PC-9 (cell line): Measurements from ENCODE around the gene ROCK1. TPM values are rescaled to one million over a fixed set of nuclear protein-coding genes. Genes with fewer than 3 reads are reported as not detected.

Experiments
- BruUV-seq: library from RNA; stranded (reverse); fragments of 400-500 nt; replicated peaks from 2 replicates; lab custom pipeline; 2021; lab: Mats Ljungman, UMichigan
- CTCF ChIA-PET: fragments of 300-600 bp; sonication (Branson Sonifier 250); formaldehyde crosslinking; loops from one replicate; lab custom pipeline; 2022; ENCODE audit warnings: antibody characterized with exemption; lab: Charles Lee
- POLR2A ChIA-PET: fragments of 300-600 bp; sonication (Branson Sonifier 250); formaldehyde crosslinking; loops from one replicate; lab custom pipeline; 2022; ENCODE audit warnings: antibody characterized with exemption; ENCODE audit not compliant: unreplicated experiment; lab: Charles Lee
- DNase-seq, 2 experiments: peaks; one replicate each; pipeline versions ENCODE4 v3.0.0 to v3.0.0-alpha.2; 2015 to 2022; ENCODE audit warnings: mixed read lengths in 1 of 2
- H2AFZ ChIP-seq: fragments of 200-600 bp; sonication (generic); 2 replicates; pipeline ENCODE4 v1.8.1; 2017; ENCODE audit warnings: antibody characterized with exemption
- H3F3A ChIP-seq: fragments of 200-600 bp; sonication (generic); 2 replicates; pipeline ENCODE4 v1.8.1; 2017; ENCODE audit warnings: antibody characterized with exemption, mild to moderate bottlenecking, low read depth; ENCODE audit not compliant: insufficient read depth
- H3K27ac ChIP-seq: fragments of 200-600 bp; sonication (generic); 2 replicates; pipeline ENCODE4 v1.6.1; 2016; ENCODE audit warnings: mixed run types
- H3K27me3 ChIP-seq: fragments of 200-600 bp; sonication (generic); 2 replicates; pipeline ENCODE4 v1.6.1; 2016; ENCODE audit warnings: low read depth, mixed run types; ENCODE audit not compliant: insufficient read depth
- H3K36me3 ChIP-seq: fragments of 200-600 bp; sonication (generic); 2 replicates; pipeline ENCODE4 v1.6.1; 2016; ENCODE audit warnings: low read depth, mixed run types
- H3K4me1 ChIP-seq: fragments of 200-600 bp; sonication (generic); replicated peaks from 2 replicates; pipeline ENCODE4 v1.6.1; 2016; ENCODE audit warnings: mixed run types; ENCODE audit not compliant: insufficient read depth
- H3K4me2 ChIP-seq: fragments of 200-600 bp; sonication (generic); 2 replicates; pipeline ENCODE4 v1.6.1; 2017; ENCODE audit warnings: mixed run types
- H3K4me3 ChIP-seq: fragments of 200-600 bp; sonication (generic); 2 replicates; pipeline ENCODE4 v1.6.1; 2016; ENCODE audit warnings: mixed run types
- H3K79me2 ChIP-seq: fragments of 200-600 bp; sonication (generic); 2 replicates; pipeline ENCODE4 v1.6.1; 2017; ENCODE audit warnings: low read depth, mixed run types
- H3K9me2 ChIP-seq: fragments of 200-600 bp; sonication (generic); 2 replicates; pipeline ENCODE4 v1.8.1; 2017; ENCODE audit warnings: mild to moderate bottlenecking; ENCODE audit not compliant: insufficient read depth
- H3K9me3 ChIP-seq: fragments of 200-600 bp; sonication (generic); 2 replicates; pipeline ENCODE4 v1.8.1; 2016; ENCODE audit warnings: low read depth; ENCODE audit not compliant: insufficient read depth
- H4K20me1 ChIP-seq: fragments of 200-600 bp; sonication (generic); 2 replicates; pipeline ENCODE4 v1.8.1; 2017; ENCODE audit not compliant: insufficient read depth
- CTCF ChIP-seq: fragments of 200-600 bp; sonication (generic); conservative IDR thresholded peaks from 2 replicates; pipeline ENCODE4 v1.6.1; 2017; ENCODE audit warnings: mixed run types, antibody characterized with exemption, mild to moderate bottlenecking, moderate library complexity
- EZH2 ChIP-seq: fragments of 200-600 bp; sonication (generic); IDR thresholded peaks from 2 replicates; pipeline ENCODE4 v1.8.0; 2017; ENCODE audit warnings: antibody characterized with exemption, low read depth
- intact Hi-C: fragments of 100-400 bp; cut with micrococcal nuclease; formaldehyde crosslinking; loops from one replicate; pipeline ENCODE4 v1.10.0; 2022; ENCODE audit not compliant: unreplicated experiment
- total RNA-seq: library from RNA; stranded (reverse); gene quantifications from 2 replicates; pipeline ENCODE4 v1.2.3, GENCODE V29; 2021

ROCK1 gene
- total RNA-seq, 1 experiment from 2014 or later: 26.8 TPM

- H3K27ac ChIP-seq: no peak overlapping the region
- H3K4me2 ChIP-seq: no peak overlapping the region
- no peaks in the 10 kb centered on the region for H3K4me1 ChIP-seq
- TF ChIP-seq CTCF (no peak), EZH2 (no peak)
- no peaks in the 10 kb centered on the region for H4K20me1 ChIP-seq
- H3K79me2 ChIP-seq: peaks cover 61% of the 10 kb centered on the region
- intact Hi-C loops: no loop called here
- no peaks in the 10 kb centered on the region for H3F3A ChIP-seq
- no peaks in the 10 kb centered on the region for H3K36me3 ChIP-seq
- no peaks in the 10 kb centered on the region for H3K27me3 ChIP-seq
- POLR2A ChIA-PET: no interaction called here
- H3K9me2 ChIP-seq: no peaks in the 10 kb centered on the region
- H3K4me3 ChIP-seq: no peak overlapping the region
- CTCF ChIA-PET: no interaction called here
- H3K9me3 ChIP-seq: no peaks in the 10 kb centered on the region
- no peak for DNase-seq
- no peak overlapping the region for H2AFZ ChIP-seq
- BruUV-seq: no TSS peak
These were observed 18.5 kb downstream of the ROCK1 start for GRCh38 chr18:21093133-21093532.

GRCh38 chr18:21090680-21091079, 20.9 kb downstream of the ROCK1 start:
- ChIA-PET CTCF (no interaction called here), POLR2A (no interaction called here)
- Histone ChIP-seq H3K27ac (no peak overlapping the region), H3K4me1 (no peaks in the 10 kb centered on the region), H3K79me2 (peaks cover 65% of the 10 kb centered on the region), H2AFZ (no peak overlapping the region), H3K27me3 (no peaks in the 10 kb centered on the region), H4K20me1 (no peaks in the 10 kb centered on the region), H3K36me3 (no peaks in the 10 kb centered on the region), H3K4me2 (no peak overlapping the region), H3K4me3 (no peak overlapping the region), H3F3A (no peaks in the 10 kb centered on the region), H3K9me2 (no peaks in the 10 kb centered on the region), H3K9me3 (no peaks in the 10 kb centered on the region)
- intact Hi-C loops: no loop called here
- no peak for DNase-seq
- BruUV-seq: no TSS peak
- TF ChIP-seq CTCF (no peak), EZH2 (no peak)

- TF ChIP-seq CTCF: no peak
- TF ChIP-seq EZH2: no peak
- H3K9me2 ChIP-seq: no peaks in the 10 kb centered on the region
- no peak overlapping the region for H2AFZ ChIP-seq
- intact Hi-C loops: no loop called here
- POLR2A ChIA-PET: no interaction called here
- no peak overlapping the region for H3K27ac ChIP-seq
- no peak overlapping the region for H3K4me2 ChIP-seq
- no TSS peak for BruUV-seq
- H3F3A ChIP-seq: no peaks in the 10 kb centered on the region
- H3K79me2 ChIP-seq: peaks cover 87% of the 10 kb centered on the region
- no peaks in the 10 kb centered on the region for H3K36me3 ChIP-seq
- H4K20me1 ChIP-seq: no peaks in the 10 kb centered on the region
- CTCF ChIA-PET: no interaction called here
- no peaks in the 10 kb centered on the region for H3K4me1 ChIP-seq
- H3K4me3 ChIP-seq: no peak overlapping the region
- H3K9me3 ChIP-seq: no peaks in the 10 kb centered on the region; the same call in 1 of the 2 replicates
- H3K27me3 ChIP-seq: no peaks in the 10 kb centered on the region
- DNase-seq: no peak
These were observed 25.9 kb downstream of the ROCK1 start for GRCh38 chr18:21085579-21086166.
